Stimulated activated naive CD8-positive, alpha-beta T cell treated with anti-CD3 and anti-CD28 coated beads, Interleukin-15, Interleukin-2, amounts not matched to agents 100 ng/mL and 50 ng/mL, for 24 hours (primary cell): Measurements from ENCODE around the gene CMIP.
"Not testable (repeated sequence)": the region's sequence is repeated elsewhere in the genome, so short reads cannot be mapped to it uniquely, and the experiment has no call there.

Experiments used
- H3K27ac Mint-ChIP-seq: one replicate; pipeline ENCODE4 v1.8.0; 2021; ENCODE audit warnings: mild to moderate bottlenecking, mixed read lengths
- H3K27me3 Mint-ChIP-seq: one replicate; pipeline ENCODE4 v1.8.0; 2021; ENCODE audit warnings: mixed read lengths
- H3K36me3 Mint-ChIP-seq: one replicate; pipeline ENCODE4 v1.8.0; 2021; ENCODE audit warnings: low read depth, mixed read lengths
- H3K4me1 Mint-ChIP-seq: one replicate; pipeline ENCODE4 v1.8.0; 2021; ENCODE audit warnings: low read depth, mixed read lengths
- H3K4me3 Mint-ChIP-seq: one replicate; pipeline ENCODE4 v1.8.0; 2021; ENCODE audit warnings: mild to moderate bottlenecking, mixed read lengths
- H3K9me3 Mint-ChIP-seq: one replicate; pipeline ENCODE4 v1.8.0; 2021; ENCODE audit warnings: mixed read lengths

The CMIP gene

GRCh38 chr16:81413245-81413990 is 31.2 kb upstream of the CMIP start:
- Mint-ChIP-seq H3K27ac (no peak overlapping the region), H3K36me3 (no peaks in the 10 kb centered on the region), H3K4me3 (no peak overlapping the region), H3K9me3 (no peaks in the 10 kb centered on the region), H3K4me1 (no peaks in the 10 kb centered on the region), H3K27me3 (no peaks in the 10 kb centered on the region)

GRCh38 chr16:81415751-81416150 is 28.9 kb upstream of the CMIP start:
- Mint-ChIP-seq H3K9me3 (no peaks in the 10 kb centered on the region), H3K4me1 (no peaks in the 10 kb centered on the region), H3K27me3 (no peaks in the 10 kb centered on the region), H3K4me3 (no peak overlapping the region), H3K27ac (no peak overlapping the region), H3K36me3 (no peaks in the 10 kb centered on the region)

GRCh38 chr16:81416749-81417148 is 27.9 kb upstream of the CMIP start:
- no peaks in the 10 kb centered on the region for H3K9me3 Mint-ChIP-seq
- no peaks in the 10 kb centered on the region for H3K36me3 Mint-ChIP-seq
- no peak overlapping the region for H3K4me3 Mint-ChIP-seq
- H3K27ac Mint-ChIP-seq: no peak overlapping the region
- no peaks in the 10 kb centered on the region for H3K27me3 Mint-ChIP-seq
- H3K4me1 Mint-ChIP-seq: no peaks in the 10 kb centered on the region

- H3K27me3 Mint-ChIP-seq: no peaks in the 10 kb centered on the region
- no peaks in the 10 kb centered on the region for H3K9me3 Mint-ChIP-seq
- H3K27ac Mint-ChIP-seq: no peak overlapping the region
- no peak overlapping the region for H3K4me3 Mint-ChIP-seq
- no peaks in the 10 kb centered on the region for H3K36me3 Mint-ChIP-seq
- no peaks in the 10 kb centered on the region for H3K4me1 Mint-ChIP-seq
Observed at GRCh38 chr16:81417210-81417609, 27.4 kb upstream of the CMIP start.

GRCh38 chr16:81419806-81420205 is 24.8 kb upstream of the CMIP start:
- H3K27me3 Mint-ChIP-seq: no peaks in the 10 kb centered on the region
- no peak overlapping the region for H3K4me3 Mint-ChIP-seq
- H3K9me3 Mint-ChIP-seq: peaks cover under 1% of the 10 kb centered on the region
- no peak overlapping the region for H3K27ac Mint-ChIP-seq
- H3K4me1 Mint-ChIP-seq: peaks cover 7% of the 10 kb centered on the region
- H3K36me3 Mint-ChIP-seq: no peaks in the 10 kb centered on the region

- Mint-ChIP-seq H3K27ac (no peak overlapping the region), H3K36me3 (no peaks in the 10 kb centered on the region), H3K9me3 (peaks cover 3% of the 10 kb centered on the region), H3K4me1 (peaks cover 15% of the 10 kb centered on the region), H3K27me3 (no peaks in the 10 kb centered on the region), H3K4me3 (no peak overlapping the region)
Observed at GRCh38 chr16:81421126-81421525, 23.5 kb upstream of the CMIP start.

GRCh38 chr16:81421536-81421935 is 23.1 kb upstream of the CMIP start:
- Mint-ChIP-seq H3K36me3 (no peaks in the 10 kb centered on the region), H3K9me3 (peaks cover 3% of the 10 kb centered on the region), H3K27ac (no peak overlapping the region), H3K4me1 (peaks cover 15% of the 10 kb centered on the region), H3K4me3 (no peak overlapping the region), H3K27me3 (no peaks in the 10 kb centered on the region)

- peaks cover 15% of the 10 kb centered on the region for H3K4me1 Mint-ChIP-seq
- H3K27ac Mint-ChIP-seq, H3K36me3 Mint-ChIP-seq, H3K27me3 Mint-ChIP-seq, H3K9me3 Mint-ChIP-seq, H3K4me3 Mint-ChIP-seq: not testable (repeated sequence)
Observed at GRCh38 chr16:81422153-81422552, 22.5 kb upstream of the CMIP start.

- H3K36me3 Mint-ChIP-seq: no peaks in the 10 kb centered on the region
- no peaks in the 10 kb centered on the region for H3K27me3 Mint-ChIP-seq
- H3K4me3 Mint-ChIP-seq: no peak overlapping the region
- H3K4me1 Mint-ChIP-seq: peaks cover 15% of the 10 kb centered on the region
- peaks cover 3% of the 10 kb centered on the region for H3K9me3 Mint-ChIP-seq
- peak overlapping the region; percentile 80 for H3K27ac Mint-ChIP-seq
Observed at GRCh38 chr16:81424771-81425170, 19.8 kb upstream of the CMIP start.

GRCh38 chr16:81427219-81427618 is 17.4 kb upstream of the CMIP start:
- Mint-ChIP-seq H3K4me1 (peaks cover 19% of the 10 kb centered on the region), H3K36me3 (no peaks in the 10 kb centered on the region), H3K4me3 (no peak overlapping the region), H3K9me3 (peaks cover 3% of the 10 kb centered on the region), H3K27me3 (no peaks in the 10 kb centered on the region), H3K27ac (no peak overlapping the region)

- H3K36me3 Mint-ChIP-seq: no peaks in the 10 kb centered on the region
- no peak overlapping the region for H3K27ac Mint-ChIP-seq
- no peaks in the 10 kb centered on the region for H3K27me3 Mint-ChIP-seq
- H3K4me1 Mint-ChIP-seq: peaks cover 19% of the 10 kb centered on the region
- no peak overlapping the region for H3K4me3 Mint-ChIP-seq
- H3K9me3 Mint-ChIP-seq: peaks cover 3% of the 10 kb centered on the region
Observed at GRCh38 chr16:81429045-81429521, 15.5 kb upstream of the CMIP start.

GRCh38 chr16:81431554-81432353 is 12.9 kb upstream of the CMIP start:
- Mint-ChIP-seq H3K27me3 (peaks cover 4% of the 10 kb centered on the region), H3K4me1 (peaks cover 4% of the 10 kb centered on the region), H3K36me3 (no peaks in the 10 kb centered on the region), H3K27ac (no peak overlapping the region), H3K4me3 (no peak overlapping the region), H3K9me3 (no peaks in the 10 kb centered on the region)

GRCh38 chr16:81432937-81433557 is 11.6 kb upstream of the CMIP start:
- H3K4me1 Mint-ChIP-seq: peaks cover 4% of the 10 kb centered on the region
- H3K4me3 Mint-ChIP-seq: no peak overlapping the region
- no peaks in the 10 kb centered on the region for H3K36me3 Mint-ChIP-seq
- no peaks in the 10 kb centered on the region for H3K9me3 Mint-ChIP-seq
- H3K27me3 Mint-ChIP-seq: peaks cover 7% of the 10 kb centered on the region
- no peak overlapping the region for H3K27ac Mint-ChIP-seq

- Mint-ChIP-seq H3K27ac (no peak overlapping the region), H3K36me3 (no peaks in the 10 kb centered on the region), H3K4me1 (peaks cover 4% of the 10 kb centered on the region), H3K4me3 (no peak overlapping the region), H3K9me3 (no peaks in the 10 kb centered on the region), H3K27me3 (peaks cover 14% of the 10 kb centered on the region)
Observed at GRCh38 chr16:81435103-81435502, 9.5 kb upstream of the CMIP start.

GRCh38 chr16:81435567-81435966 is 9.0 kb upstream of the CMIP start:
- Mint-ChIP-seq H3K36me3 (no peaks in the 10 kb centered on the region), H3K9me3 (no peaks in the 10 kb centered on the region), H3K4me3 (no peak overlapping the region), H3K27me3 (peaks cover 18% of the 10 kb centered on the region), H3K4me1 (peaks cover 4% of the 10 kb centered on the region), H3K27ac (no peak overlapping the region)
